SK-MEL-5 (cell line): ENCODE results near the gene AOPEP. TPM values are rescaled to one million over a fixed set of nuclear protein-coding genes. Genes with fewer than 3 reads are reported as not detected.

Source experiments
- DNase-seq: peaks from one replicate; pipeline ENCODE4 v3.0.0-alpha.2; 2016; ENCODE audit warnings: low read depth, low spot score
- in situ Hi-C: cut with HindIII; loops from 2 replicates; pipeline ENCODE4 v1.10.0; 2016; ENCODE audit warnings: low sequenced_read_pairs, high pct_unique_total_duplicates, low pct_unique_long_range_greater_than_20kb
- total RNA-seq: library from RNA; depleted of rRNA; stranded (reverse); fragments of >200 nt; shearing (Covaris generic); gene quantifications from 2 replicates; pipeline ENCODE4 v1.2.3, GENCODE V29; 2014

AOPEP gene
- total RNA-seq, 1 experiment from 2014 or later, result 20.8 TPM

GRCh38 chr9:94705162-94705702 lies 21.3 kb upstream of the AOPEP start:
- no peak for DNase-seq
- in situ Hi-C loops, result no loop called here

GRCh38 chr9:94706922-94707321 lies 19.6 kb upstream of the AOPEP start:
- in situ Hi-C loops, result no loop called here
- DNase-seq, result no peak

- in situ Hi-C loops, result no loop called here
Observed at GRCh38 chr9:94713436-94714215, 12.9 kb upstream of the AOPEP start.

GRCh38 chr9:94714494-94714893 lies 12.0 kb upstream of the AOPEP start:
- in situ Hi-C loops, result no loop called here
- no peak for DNase-seq

More at GRCh38 chr9:94713436-94714215, 12.9 kb upstream of the AOPEP start:
- no peak for DNase-seq

- no peak for DNase-seq
- in situ Hi-C loops, result no loop called here
Observed at GRCh38 chr9:94717761-94718160, 8.7 kb upstream of the AOPEP start.

GRCh38 chr9:94718936-94719335 lies 7.6 kb upstream of the AOPEP start:
- in situ Hi-C loops, result no loop called here
- no peak for DNase-seq

- peak; percentile 80 for DNase-seq
- in situ Hi-C loops, result no loop called here
Observed at GRCh38 chr9:94719878-94720277, 6.6 kb upstream of the AOPEP start.

- in situ Hi-C loops, result no loop called here
- DNase-seq, result peak; percentile 85
Observed at GRCh38 chr9:94720846-94721549, 5.5 kb upstream of the AOPEP start.

GRCh38 chr9:94721754-94722153 lies 4.7 kb upstream of the AOPEP start:
- no peak for DNase-seq
- in situ Hi-C loops, result no loop called here

GRCh38 chr9:94725293-94725692 lies 1.2 kb upstream of the AOPEP start:
- no peak for DNase-seq
- in situ Hi-C loops, result no loop called here

GRCh38 chr9:94728719-94729118 lies 2.2 kb downstream of the AOPEP start:
- DNase-seq, result no peak
- in situ Hi-C loops, result no loop called here

GRCh38 chr9:94729199-94729598 lies 2.7 kb downstream of the AOPEP start:
- in situ Hi-C loops, result no loop called here
- no peak for DNase-seq

GRCh38 chr9:94734054-94734754 lies 7.7 kb downstream of the AOPEP start:
- in situ Hi-C loops, result no loop called here
- DNase-seq, result no peak

GRCh38 chr9:94736759-94737158 lies 10.3 kb downstream of the AOPEP start:
- peak; percentile 42 for DNase-seq
- in situ Hi-C loops, result no loop called here

- DNase-seq, result peak; percentile 58
Observed at GRCh38 chr9:94740145-94740840, 13.8 kb downstream of the AOPEP start.

GRCh38 chr9:94741866-94742265 lies 15.4 kb downstream of the AOPEP start:
- in situ Hi-C loops, result no loop called here
- DNase-seq, result no peak

More at GRCh38 chr9:94740145-94740840, 13.8 kb downstream of the AOPEP start:
- in situ Hi-C loops, result no loop called here

- DNase-seq, result no peak
- in situ Hi-C loops, result no loop called here
Observed at GRCh38 chr9:94743035-94743954, 16.8 kb downstream of the AOPEP start.
